OCI-LY1 (cell line): ENCODE measurements around the gene ZNF304.

Source experiments
- H2AFZ ChIP-seq: fragments of 200-600 bp; sonication (generic), shearing (Covaris generic); 2 replicates; pipeline ENCODE4 v1.6.0; 2014; ENCODE audit warnings: antibody characterized with exemption, mild to moderate bottlenecking, low read length
- H3F3A ChIP-seq: fragments of 200-600 bp; sonication (generic), shearing (Covaris generic); 2 replicates; pipeline ENCODE4 v1.6.0; 2014; ENCODE audit warnings: mild to moderate bottlenecking, antibody characterized with exemption, low read length, moderate library complexity; ENCODE audit not compliant: insufficient read depth
- H3K27ac ChIP-seq: fragments of 200-600 bp; sonication (generic); 2 replicates; pipeline ENCODE4 v1.5.1; 2014; ENCODE audit warnings: low read length, mixed run types, mild to moderate bottlenecking, low read depth; ENCODE audit not compliant: poor library complexity, severe bottlenecking
- H3K27me3 ChIP-seq: fragments of 200-600 bp; sonication (generic); 2 replicates; pipeline ENCODE4 v1.6.0; 2014; ENCODE audit warnings: antibody characterized with exemption, mild to moderate bottlenecking, low read length, moderate library complexity; ENCODE audit not compliant: insufficient read depth
- H3K36me3 ChIP-seq: fragments of 200-600 bp; sonication (generic); 2 replicates; pipeline ENCODE4 v1.6.1; 2014; ENCODE audit warnings: mild to moderate bottlenecking, antibody characterized with exemption, low read length, moderate library complexity, mixed read lengths; ENCODE audit not compliant: insufficient read depth
- H3K4me1 ChIP-seq: fragments of 200-600 bp; sonication (generic); 2 replicates; pipeline ENCODE4 v1.5.1; 2014; ENCODE audit warnings: mild to moderate bottlenecking, low read length, moderate library complexity; ENCODE audit not compliant: insufficient read depth, severe bottlenecking
- H3K4me2 ChIP-seq: fragments of 200-600 bp; sonication (generic), shearing (Covaris generic); 2 replicates; pipeline ENCODE4 v1.6.1; 2014; ENCODE audit warnings: low read length
- H3K4me3 ChIP-seq: fragments of 200-600 bp; sonication (generic); 2 replicates; pipeline ENCODE4 v1.5.1; 2014; ENCODE audit warnings: low read length, low read depth, mild to moderate bottlenecking, mixed read lengths; ENCODE audit not compliant: poor library complexity, severe bottlenecking
- H3K79me2 ChIP-seq: fragments of 200-600 bp; shearing (Covaris generic); 2 replicates; pipeline ENCODE4 v1.6.1; 2016; ENCODE audit warnings: mixed run types, low read length, mixed read lengths; ENCODE audit not compliant: insufficient read depth
- H3K9ac ChIP-seq: fragments of 200-600 bp; sonication (generic), shearing (Covaris generic); 2 replicates; pipeline ENCODE4 v1.6.1; 2014; ENCODE audit warnings: mild to moderate bottlenecking, low read length, mixed read lengths
- H3K9me2 ChIP-seq: fragments of 200-600 bp; sonication (generic), shearing (Covaris generic); 2 replicates; pipeline ENCODE4 v1.6.1; 2014; ENCODE audit warnings: low read depth, mild to moderate bottlenecking, low read length, mixed read lengths
- H3K9me3 ChIP-seq: fragments of 200-600 bp; shearing (Covaris generic); 2 replicates; pipeline ENCODE4 v1.6.1; 2014; ENCODE audit warnings: low read length, mixed read lengths
- H4K20me1 ChIP-seq: fragments of 200-600 bp; sonication (generic), shearing (Covaris generic); 2 replicates; pipeline ENCODE4 v1.6.0; 2016; ENCODE audit warnings: mild to moderate bottlenecking, low read length; ENCODE audit not compliant: insufficient read depth
- EZH2 ChIP-seq: fragments of 200-600 bp; sonication (generic), shearing (Covaris generic); IDR thresholded peaks from 2 replicates; pipeline ENCODE4 v1.8.0; 2017; ENCODE audit warnings: borderline replicate concordance, mixed run types, mild to moderate bottlenecking, antibody characterized with exemption, low read length, moderate library complexity, mixed read lengths
- TF ChIP-seq, protein P1 (sequence below): fragments of 200-600 bp; sonication (generic), shearing (Covaris generic); IDR thresholded peaks from 2 replicates; pipeline ENCODE4 v1.5.1; 2017; ENCODE audit warnings: mild to moderate bottlenecking, antibody characterized with exemption, low read length, moderate library complexity, mixed read lengths

ZNF304 gene

DNA sequence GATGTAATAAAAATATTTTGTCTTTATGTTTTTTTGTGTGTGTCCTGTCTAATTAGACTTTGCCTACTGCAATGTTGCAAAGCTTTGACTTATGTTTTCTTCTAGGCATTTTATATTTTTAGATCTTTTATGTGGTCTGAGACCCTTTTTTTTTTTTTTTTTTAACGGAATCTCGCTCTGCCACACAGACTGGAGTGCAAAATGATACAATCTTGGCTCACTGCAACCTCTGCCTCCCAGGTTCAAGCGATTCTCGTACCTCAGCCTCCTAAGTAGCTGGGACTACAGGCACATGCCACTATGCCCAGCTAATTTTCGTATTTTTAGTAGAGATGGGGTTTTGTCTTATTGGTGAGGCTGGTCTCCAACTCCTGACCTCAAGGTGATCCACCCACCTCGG is 8.5 kb upstream of the ZNF304 start:
- Histone ChIP-seq H3F3A (no peaks in the 10 kb centered on the region), H3K36me3 (no peaks in the 10 kb centered on the region), H3K4me1 (no peaks in the 10 kb centered on the region), H3K9me2 (no peaks in the 10 kb centered on the region), H3K4me3 (no peak overlapping the region), H3K27ac (no peak overlapping the region), H3K9ac (no peak overlapping the region), H4K20me1 (no peaks in the 10 kb centered on the region), H3K27me3 (no peaks in the 10 kb centered on the region), H3K79me2 (no peaks in the 10 kb centered on the region), H2AFZ (no peak overlapping the region), H3K4me2 (no peak overlapping the region), H3K9me3 (no peaks in the 10 kb centered on the region)
- TF ChIP-seq, protein P1, sequence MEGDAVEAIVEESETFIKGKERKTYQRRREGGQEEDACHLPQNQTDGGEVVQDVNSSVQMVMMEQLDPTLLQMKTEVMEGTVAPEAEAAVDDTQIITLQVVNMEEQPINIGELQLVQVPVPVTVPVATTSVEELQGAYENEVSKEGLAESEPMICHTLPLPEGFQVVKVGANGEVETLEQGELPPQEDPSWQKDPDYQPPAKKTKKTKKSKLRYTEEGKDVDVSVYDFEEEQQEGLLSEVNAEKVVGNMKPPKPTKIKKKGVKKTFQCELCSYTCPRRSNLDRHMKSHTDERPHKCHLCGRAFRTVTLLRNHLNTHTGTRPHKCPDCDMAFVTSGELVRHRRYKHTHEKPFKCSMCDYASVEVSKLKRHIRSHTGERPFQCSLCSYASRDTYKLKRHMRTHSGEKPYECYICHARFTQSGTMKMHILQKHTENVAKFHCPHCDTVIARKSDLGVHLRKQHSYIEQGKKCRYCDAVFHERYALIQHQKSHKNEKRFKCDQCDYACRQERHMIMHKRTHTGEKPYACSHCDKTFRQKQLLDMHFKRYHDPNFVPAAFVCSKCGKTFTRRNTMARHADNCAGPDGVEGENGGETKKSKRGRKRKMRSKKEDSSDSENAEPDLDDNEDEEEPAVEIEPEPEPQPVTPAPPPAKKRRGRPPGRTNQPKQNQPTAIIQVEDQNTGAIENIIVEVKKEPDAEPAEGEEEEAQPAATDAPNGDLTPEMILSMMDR = no peak
- no peak for TF ChIP-seq EZH2

DNA sequence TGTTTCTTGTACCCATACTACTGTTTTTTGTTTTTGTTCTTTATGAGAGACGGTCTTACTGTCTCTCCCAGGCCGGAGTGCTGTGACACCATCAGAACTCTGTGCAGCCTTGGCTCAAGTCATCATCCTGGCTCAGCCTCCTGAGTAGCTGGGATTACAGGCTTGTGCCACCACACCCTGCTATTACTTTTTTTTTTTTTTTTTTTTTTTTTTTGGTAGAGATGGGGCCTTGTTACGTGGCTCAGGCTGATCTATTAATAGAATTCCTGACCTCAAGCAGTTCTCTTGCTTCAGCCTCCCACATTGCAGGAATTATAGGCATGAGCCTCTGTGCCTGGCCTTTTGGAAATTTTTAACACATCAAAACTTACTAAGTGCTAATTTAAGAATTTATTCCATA is 2.9 kb upstream of the ZNF304 start:
- Histone ChIP-seq H4K20me1 (no peaks in the 10 kb centered on the region), H3K9me2 (no peaks in the 10 kb centered on the region), H3K27me3 (no peaks in the 10 kb centered on the region), H3K4me3 (no peak overlapping the region), H2AFZ (no peak overlapping the region), H3K4me2 (no peak overlapping the region), H3K79me2 (no peaks in the 10 kb centered on the region), H3K9me3 (no peaks in the 10 kb centered on the region), H3F3A (no peaks in the 10 kb centered on the region), H3K27ac (no peak overlapping the region), H3K9ac (no peak overlapping the region), H3K36me3 (no peaks in the 10 kb centered on the region), H3K4me1 (peaks cover 16% of the 10 kb centered on the region)
- TF ChIP-seq, protein P1 = no peak
- no peak for TF ChIP-seq EZH2

DNA sequence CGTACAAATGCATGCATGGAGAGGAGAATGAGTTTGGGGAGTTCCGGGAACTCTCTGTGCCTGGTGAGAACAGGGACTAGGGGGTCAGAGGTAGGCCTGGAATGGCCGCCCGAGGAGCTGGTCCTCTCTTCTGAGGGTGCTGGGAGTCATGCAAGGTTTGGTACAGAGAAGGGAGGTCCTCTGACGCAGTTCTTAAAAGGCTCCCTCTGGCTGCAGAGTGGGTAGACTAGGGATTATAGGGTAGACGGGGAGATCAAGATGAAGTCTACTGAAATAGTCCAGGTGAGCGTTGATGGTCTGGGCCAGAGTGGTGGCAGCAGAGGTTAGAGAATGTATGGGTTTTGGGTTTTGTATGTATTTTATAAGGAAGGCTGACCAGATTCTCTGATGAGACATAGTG is 796 bp downstream of the ZNF304 start:
- Histone ChIP-seq H3K27ac (no peak overlapping the region), H3K79me2 (no peaks in the 10 kb centered on the region), H3K9ac (peak overlapping the region; percentile 71; the same call in 1 of the 2 replicates), H3K9me3 (no peaks in the 10 kb centered on the region), H3F3A (no peaks in the 10 kb centered on the region), H3K36me3 (peaks cover 29% of the 10 kb centered on the region), H3K4me3 (peak overlapping the region; percentile 81), H2AFZ (no peak overlapping the region), H3K9me2 (no peaks in the 10 kb centered on the region), H3K27me3 (no peaks in the 10 kb centered on the region), H3K4me1 (peaks cover 16% of the 10 kb centered on the region), H4K20me1 (no peaks in the 10 kb centered on the region), H3K4me2 (peak overlapping the region; percentile 72)
- TF ChIP-seq, protein P1 = no peak
- TF ChIP-seq EZH2 = no peak
